ENCODE results near the gene C12orf50.

The C12orf50 gene

GRCh38 chr12:88029093-88029665 is at the start of gene C12orf50:
C12orf50 (minus strand) TSS chr12:88029401; CDS start chr12:88026962, 2,439 bp downstream.
- in situ Hi-C loops (cut with HindIII; ENCODE audit: low sequenced_read_pairs): no loop called here
- TF ChIP-seq CTCF (IDR thresholded peaks at IDR 0.05; ENCODE audit: low read depth, low read length): no peak
- DNase-seq (ENCODE audit: low read depth, low spot score): no peak
- H3K4me3 ChIP-seq (ENCODE audit: low read depth, low read length): no peak within 1 kb of the TSS

GRCh38 chr12:88067301-88067700 is 38.1 kb upstream of the C12orf50 start:
- in situ Hi-C loops (cut with HindIII; ENCODE audit: low sequenced_read_pairs): no loop called here

GRCh38 chr12:88063375-88063774 is 34.2 kb upstream of the C12orf50 start:
- TF ChIP-seq CTCF (IDR thresholded peaks at IDR 0.05; ENCODE audit: low read depth, low read length): no peak
- in situ Hi-C loops (cut with HindIII; ENCODE audit: low sequenced_read_pairs): no loop called here
- peak; percentile 22 for DNase-seq (ENCODE audit: low read depth, low spot score)
- no peak overlapping the region for H3K4me3 ChIP-seq (ENCODE audit: low read depth, low read length)

More at GRCh38 chr12:88067301-88067700, 38.1 kb upstream of the C12orf50 start:
- DNase-seq (ENCODE audit: low read depth, low spot score): no peak
- H3K4me3 ChIP-seq (ENCODE audit: low read depth, low read length): no peak overlapping the region
- no peak for TF ChIP-seq CTCF (IDR thresholded peaks at IDR 0.05; ENCODE audit: low read depth, low read length)

GRCh38 chr12:88062474-88062873 is 33.3 kb upstream of the C12orf50 start:
- in situ Hi-C loops (cut with HindIII; ENCODE audit: low sequenced_read_pairs): no loop called here
- H3K4me3 ChIP-seq (ENCODE audit: low read depth, low read length): no peak overlapping the region
- DNase-seq (ENCODE audit: low read depth, low spot score): no peak
- TF ChIP-seq CTCF (IDR thresholded peaks at IDR 0.05; ENCODE audit: low read depth, low read length): no peak

- no peak for TF ChIP-seq CTCF (IDR thresholded peaks at IDR 0.05; ENCODE audit: low read depth, low read length)
- no peak for DNase-seq (ENCODE audit: low read depth, low spot score)
- H3K4me3 ChIP-seq (ENCODE audit: low read depth, low read length): no peak overlapping the region
- in situ Hi-C loops (cut with HindIII; ENCODE audit: low sequenced_read_pairs): no loop called here
These were observed 29.5 kb upstream of the C12orf50 start for GRCh38 chr12:88058719-88059077.

GRCh38 chr12:88057994-88058718 is 29.0 kb upstream of the C12orf50 start:
- H3K4me3 ChIP-seq (ENCODE audit: low read depth, low read length): no peak overlapping the region
- TF ChIP-seq CTCF (IDR thresholded peaks at IDR 0.05; ENCODE audit: low read depth, low read length): no peak
- in situ Hi-C loops (cut with HindIII; ENCODE audit: low sequenced_read_pairs): no loop called here
- DNase-seq (ENCODE audit: low read depth, low spot score): no peak
